HepG2 (cell line): ENCODE results near the gene DDRGK1. TPM values are rescaled to one million over a fixed set of nuclear protein-coding genes. Genes with fewer than 3 reads are reported as not detected.

Experiments
- AHR ChIP-seq: IDR thresholded peaks from 2 replicates; pipeline ENCODE4 v1.6.1; 2018; ENCODE audit warnings: missing genetic modification reagents, missing compliant biosample characterization
- CEBPB ChIP-seq: IDR thresholded peaks from 2 replicates; pipeline ENCODE4 v1.6.1; 2011; ENCODE audit warnings: low read depth, low read length, improper control_type of control experiment, borderline replicate concordance
- FOXP1 ChIP-seq, 2 experiments: fragments of 450-650 bp in 1 of 2; IDR thresholded peaks; 2 replicates each; pipeline ENCODE4 v1.6.1; 2017 to 2018; ENCODE audit warnings: antibody characterized with exemption in 1 of 2
- HNRNPUL1 ChIP-seq: fragments of 200-400 bp; formaldehyde crosslinking; IDR thresholded peaks from 2 replicates; pipeline ENCODE4 v1.6.1; 2017; ENCODE audit warnings: low read depth, mild to moderate bottlenecking, low read length, moderate library complexity
- HOXD1 ChIP-seq: sonication (generic); formaldehyde crosslinking; IDR thresholded peaks from 2 replicates; pipeline ENCODE4 v1.5.0; 2020; ENCODE audit warnings: missing genetic modification reagents
- KLF16 ChIP-seq, 2 experiments: sonication (generic) in 1 of 2; formaldehyde crosslinking in 1 of 2; IDR thresholded peaks; 2 replicates each; pipeline versions ENCODE4 v1.6.1 to v1.8.0; 2016 to 2023; ENCODE audit warnings: missing genetic modification reagents in 2 of 2, missing compliant biosample characterization in 1 of 2
- NFIB ChIP-seq: sonication (generic); formaldehyde crosslinking; IDR thresholded peaks from 2 replicates; pipeline ENCODE4 v1.9.0; 2021; ENCODE audit warnings: missing genetic modification reagents, mild to moderate bottlenecking, borderline replicate concordance
- NR2C2 ChIP-seq: sonication (generic); formaldehyde crosslinking; IDR thresholded peaks from 2 replicates; pipeline ENCODE4 v1.4.0; 2020; ENCODE audit warnings: missing genetic modification reagents, mild to moderate bottlenecking, moderate library complexity, borderline replicate concordance
- PAX8 ChIP-seq: sonication (generic); formaldehyde crosslinking; IDR thresholded peaks from 2 replicates; pipeline ENCODE4 v1.8.0; 2022; ENCODE audit warnings: mild to moderate bottlenecking, missing genetic modification reagents, borderline replicate concordance
- SMYD3 ChIP-seq: sonication (generic); formaldehyde crosslinking; IDR thresholded peaks from 2 replicates; pipeline ENCODE4 v1.8.1; 2023; ENCODE audit warnings: mild to moderate bottlenecking, missing genetic modification reagents
- TAF1 ChIP-seq: sonication (generic); formaldehyde crosslinking; IDR thresholded peaks from 2 replicates; pipeline ENCODE4 v1.4.0; 2020; ENCODE audit warnings: missing genetic modification reagents
- ZBTB3 ChIP-seq: sonication (generic); formaldehyde crosslinking; IDR thresholded peaks from 2 replicates; pipeline ENCODE4 v1.4.0; 2020; ENCODE audit warnings: low read depth, mild to moderate bottlenecking, moderate library complexity, missing genetic modification reagents, borderline replicate concordance
- ZIK1 ChIP-seq: sonication (generic); formaldehyde crosslinking; IDR thresholded peaks from 2 replicates; pipeline ENCODE4 v1.5.0; 2020; ENCODE audit warnings: mild to moderate bottlenecking, low read depth, missing genetic modification reagents, borderline replicate concordance
- ZNF558 ChIP-seq: sonication (generic); formaldehyde crosslinking; IDR thresholded peaks from 2 replicates; pipeline ENCODE4 v1.9.0; 2022; ENCODE audit warnings: mild to moderate bottlenecking, missing genetic modification reagents, borderline replicate concordance
- polyA plus RNA-seq, 8 experiments: library from polyadenylated mRNA; depleted of rRNA in 3 of 8; stranded (reverse) in 7 of 8; unstranded in 1 of 8; fragments of >200 nt; fragmentation: Illumina TruSeq in 4 of 8; extraction: Trizol in 4 of 8; gene quantifications; 2 replicates each; pipeline versions ENCODE4 v1.2.1 to v1.2.3, GENCODE V29; 2011 to 2016; ENCODE audit warnings: low read depth in 4 of 8, missing spikeins in 1 of 8, mixed read lengths in 1 of 8; ENCODE audit not compliant: insufficient read depth in 1 of 8
- total RNA-seq, 5 experiments: library from RNA; depleted of rRNA; stranded (reverse); fragments of >200 nt; fragmentation: Illumina TruSeq; extraction: Trizol; gene quantifications; 2 replicates each; pipeline ENCODE4 v1.2.3, GENCODE V29; 2016; ENCODE audit warnings: low read depth in 1 of 5
- TF ChIP-seq, protein P1 (sequence below): sonication (generic); formaldehyde crosslinking; IDR thresholded peaks from 2 replicates; pipeline ENCODE4 v1.5.0; 2020; ENCODE audit warnings: missing genetic modification reagents, mild to moderate bottlenecking, borderline replicate concordance
- TF ChIP-seq, protein P2 (sequence below): sonication (generic); formaldehyde crosslinking; IDR thresholded peaks from 2 replicates; pipeline ENCODE4 v1.4.0; 2020; ENCODE audit warnings: mild to moderate bottlenecking, missing genetic modification reagents
- TF ChIP-seq, protein P3 (sequence below): sonication (generic); formaldehyde crosslinking; IDR thresholded peaks from 2 replicates; pipeline ENCODE4 v1.5.0; 2020; ENCODE audit warnings: missing genetic modification reagents, mild to moderate bottlenecking, borderline replicate concordance
- TF ChIP-seq, protein P4 (sequence below): sonication (generic); formaldehyde crosslinking; IDR thresholded peaks from 2 replicates; pipeline ENCODE4 v1.9.0; 2021; ENCODE audit warnings: missing genetic modification reagents, borderline replicate concordance
- TF ChIP-seq, protein P5 (sequence below): sonication (generic); IDR thresholded peaks from 2 replicates; pipeline ENCODE4 v1.6.1; 2016; ENCODE audit warnings: low read depth, borderline replicate concordance

Gene DDRGK1
- total and polyA plus RNA-seq, 2 of the 13 experiments (the other 11 are each of a cell fraction or from before 2014, with no cell fraction given): 96.7 to 149 TPM

DNA sequence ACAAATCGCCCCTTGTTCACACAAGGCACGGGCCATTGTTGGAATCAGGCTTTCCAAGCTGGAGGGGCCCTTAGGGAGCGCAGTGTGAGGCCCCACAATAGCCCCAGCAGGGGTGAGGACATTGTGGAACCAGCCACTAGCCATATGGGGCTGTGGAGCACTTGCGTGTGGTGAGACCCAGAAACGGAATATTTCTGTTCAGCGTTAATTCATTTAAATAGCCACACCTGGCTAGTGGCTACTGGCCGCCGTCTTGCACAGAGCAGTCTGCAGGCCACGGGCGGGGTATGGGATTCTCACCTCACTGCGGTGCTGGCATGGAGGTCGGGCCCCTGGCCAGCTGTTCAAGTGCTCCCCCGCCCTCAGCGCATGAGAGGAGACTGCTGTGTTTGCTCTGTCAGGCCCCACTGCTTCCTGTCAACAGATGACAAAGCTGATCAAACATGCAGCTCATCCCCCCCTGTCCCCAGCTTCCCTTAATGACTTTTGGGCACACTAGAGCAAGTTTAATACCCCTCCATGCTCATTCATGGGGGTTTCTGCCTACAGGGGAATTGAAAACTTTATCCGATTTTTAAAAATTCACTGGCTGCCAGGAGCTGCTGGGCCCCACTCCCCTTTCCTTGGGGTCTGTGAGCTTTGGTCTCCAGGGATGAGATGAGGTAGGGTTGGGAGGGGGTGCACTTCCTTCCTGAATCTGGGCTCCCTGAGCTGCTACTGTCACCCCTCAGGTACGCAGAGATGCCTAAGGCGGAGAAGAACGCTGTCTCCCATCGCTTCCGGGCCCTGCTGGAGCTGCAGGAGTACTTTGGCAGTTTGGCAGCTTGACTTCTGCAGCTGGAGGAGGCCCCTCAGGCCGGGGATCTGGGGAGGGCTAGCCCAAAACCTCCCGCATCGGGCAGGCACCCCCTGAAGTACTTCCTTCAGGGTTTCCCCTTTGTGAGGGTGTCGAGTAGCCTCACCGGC is 18.4 kb upstream of the DDRGK1 start (continued):
- TF ChIP-seq, protein P1, sequence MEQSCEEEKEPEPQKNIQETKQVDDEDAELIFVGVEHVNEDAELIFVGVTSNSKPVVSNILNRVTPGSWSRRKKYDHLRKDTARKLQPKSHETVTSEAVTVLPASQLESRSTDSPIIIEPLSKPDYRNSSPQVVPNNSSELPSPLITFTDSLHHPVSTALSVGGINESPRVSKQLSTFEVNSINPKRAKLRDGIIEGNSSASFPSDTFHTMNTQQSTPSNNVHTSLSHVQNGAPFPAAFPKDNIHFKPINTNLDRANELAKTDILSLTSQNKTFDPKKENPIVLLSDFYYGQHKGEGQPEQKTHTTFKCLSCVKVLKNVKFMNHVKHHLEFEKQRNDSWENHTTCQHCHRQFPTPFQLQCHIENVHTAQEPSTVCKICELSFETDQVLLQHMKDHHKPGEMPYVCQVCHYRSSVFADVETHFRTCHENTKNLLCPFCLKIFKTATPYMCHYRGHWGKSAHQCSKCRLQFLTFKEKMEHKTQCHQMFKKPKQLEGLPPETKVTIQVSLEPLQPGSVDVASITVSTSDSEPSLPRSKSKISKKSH: peak; percentile 96
- no peak for TF ChIP-seq HNRNPUL1
- TF ChIP-seq, protein P2, sequence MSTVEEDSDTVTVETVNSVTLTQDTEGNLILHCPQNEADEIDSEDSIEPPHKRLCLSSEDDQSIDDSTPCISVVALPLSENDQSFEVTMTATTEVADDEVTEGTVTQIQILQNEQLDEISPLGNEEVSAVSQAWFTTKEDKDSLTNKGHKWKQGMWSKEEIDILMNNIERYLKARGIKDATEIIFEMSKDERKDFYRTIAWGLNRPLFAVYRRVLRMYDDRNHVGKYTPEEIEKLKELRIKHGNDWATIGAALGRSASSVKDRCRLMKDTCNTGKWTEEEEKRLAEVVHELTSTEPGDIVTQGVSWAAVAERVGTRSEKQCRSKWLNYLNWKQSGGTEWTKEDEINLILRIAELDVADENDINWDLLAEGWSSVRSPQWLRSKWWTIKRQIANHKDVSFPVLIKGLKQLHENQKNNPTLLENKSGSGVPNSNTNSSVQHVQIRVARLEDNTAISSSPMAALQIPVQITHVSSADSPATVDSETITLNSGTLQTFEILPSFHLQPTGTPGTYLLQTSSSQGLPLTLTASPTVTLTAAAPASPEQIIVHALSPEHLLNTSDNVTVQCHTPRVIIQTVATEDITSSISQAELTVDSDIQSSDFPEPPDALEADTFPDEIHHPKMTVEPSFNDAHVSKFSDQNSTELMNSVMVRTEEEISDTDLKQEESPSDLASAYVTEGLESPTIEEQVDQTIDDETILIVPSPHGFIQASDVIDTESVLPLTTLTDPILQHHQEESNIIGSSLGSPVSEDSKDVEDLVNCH (CRISPR knock-in tag): peak; percentile 66; the same call in 1 of the 2 replicates
- TF ChIP-seq AHR: peak; percentile 66; the same call in 1 of the 2 replicates
- peak; percentile 98 for TF ChIP-seq ZBTB3 (CRISPR knock-in tag)
- TF ChIP-seq, protein P3, sequence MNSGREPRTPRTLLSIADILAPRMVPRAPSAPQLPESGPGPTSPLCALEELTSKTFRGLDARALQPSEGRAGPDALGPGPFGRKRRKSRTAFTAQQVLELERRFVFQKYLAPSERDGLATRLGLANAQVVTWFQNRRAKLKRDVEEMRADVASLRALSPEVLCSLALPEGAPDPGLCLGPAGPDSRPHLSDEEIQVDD (CRISPR knock-in tag): no peak
- peak; percentile 73; the same call in 1 of the 2 replicates for TF ChIP-seq ZIK1 (CRISPR knock-in tag)
- peak; percentile 90 for TF ChIP-seq FOXP1 (IDR thresholded peaks at IDR 0.05)
- peak; percentile 99 for TF ChIP-seq FOXP1 (CRISPR knock-in tag; IDR thresholded peaks at IDR 0.05)
- peak in 1 of 2 experiments; percentile 98; a peak in 2 of 4 replicates for TF ChIP-seq KLF16 (CRISPR knock-in tag; IDR thresholded peaks at IDR 0.05)
- no peak; the same call in 1 of the 2 replicates for TF ChIP-seq PAX8 (CRISPR knock-in tag)
- no peak for TF ChIP-seq NFIB
- peak; percentile 24; the same call in 1 of the 2 replicates for TF ChIP-seq TAF1
- TF ChIP-seq CEBPB: no peak
- peak; percentile 91; the same call in 1 of the 2 replicates for TF ChIP-seq SMYD3 (CRISPR knock-in tag)
- TF ChIP-seq NR2C2 (CRISPR knock-in tag): peak; percentile 79
- TF ChIP-seq, protein P4, sequence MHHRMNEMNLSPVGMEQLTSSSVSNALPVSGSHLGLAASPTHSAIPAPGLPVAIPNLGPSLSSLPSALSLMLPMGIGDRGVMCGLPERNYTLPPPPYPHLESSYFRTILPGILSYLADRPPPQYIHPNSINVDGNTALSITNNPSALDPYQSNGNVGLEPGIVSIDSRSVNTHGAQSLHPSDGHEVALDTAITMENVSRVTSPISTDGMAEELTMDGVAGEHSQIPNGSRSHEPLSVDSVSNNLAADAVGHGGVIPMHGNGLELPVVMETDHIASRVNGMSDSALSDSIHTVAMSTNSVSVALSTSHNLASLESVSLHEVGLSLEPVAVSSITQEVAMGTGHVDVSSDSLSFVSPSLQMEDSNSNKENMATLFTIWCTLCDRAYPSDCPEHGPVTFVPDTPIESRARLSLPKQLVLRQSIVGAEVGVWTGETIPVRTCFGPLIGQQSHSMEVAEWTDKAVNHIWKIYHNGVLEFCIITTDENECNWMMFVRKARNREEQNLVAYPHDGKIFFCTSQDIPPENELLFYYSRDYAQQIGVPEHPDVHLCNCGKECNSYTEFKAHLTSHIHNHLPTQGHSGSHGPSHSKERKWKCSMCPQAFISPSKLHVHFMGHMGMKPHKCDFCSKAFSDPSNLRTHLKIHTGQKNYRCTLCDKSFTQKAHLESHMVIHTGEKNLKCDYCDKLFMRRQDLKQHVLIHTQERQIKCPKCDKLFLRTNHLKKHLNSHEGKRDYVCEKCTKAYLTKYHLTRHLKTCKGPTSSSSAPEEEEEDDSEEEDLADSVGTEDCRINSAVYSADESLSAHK: 0 out of 2 replicates have a peak, but pooled peaks have one; percentile 67
- TF ChIP-seq ZNF558 (CRISPR knock-in tag): no peak
- peak; percentile 98 for TF ChIP-seq HOXD1 (CRISPR knock-in tag)
- TF ChIP-seq, protein P5, sequence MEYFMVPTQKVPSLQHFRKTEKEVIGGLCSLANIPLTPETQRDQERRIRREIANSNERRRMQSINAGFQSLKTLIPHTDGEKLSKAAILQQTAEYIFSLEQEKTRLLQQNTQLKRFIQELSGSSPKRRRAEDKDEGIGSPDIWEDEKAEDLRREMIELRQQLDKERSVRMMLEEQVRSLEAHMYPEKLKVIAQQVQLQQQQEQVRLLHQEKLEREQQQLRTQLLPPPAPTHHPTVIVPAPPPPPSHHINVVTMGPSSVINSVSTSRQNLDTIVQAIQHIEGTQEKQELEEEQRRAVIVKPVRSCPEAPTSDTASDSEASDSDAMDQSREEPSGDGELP: peak; percentile 100
